MM.1S (cell line): ENCODE data around the gene C10orf90.

ENCODE experiments used
- EZH2 ChIP-seq: fragments of 300-600 bp; sonication (generic); optimal IDR thresholded peaks from 2 replicates; pipeline ENCODE3; 2017; ENCODE audit warnings: low read depth, mild to moderate bottlenecking, antibody characterized with exemption, low read length, mixed read lengths
- EZH2phosphoT487 ChIP-seq: fragments of 300-600 bp; sonication (generic); IDR thresholded peaks from 2 replicates; pipeline ENCODE4 v1.6.1; 2018; ENCODE audit warnings: antibody characterized with exemption, low read length
- TF ChIP-seq, protein P1 (sequence below): fragments of 300-600 bp; sonication (generic); IDR thresholded peaks from 2 replicates; pipeline ENCODE4 v1.5.1; 2016; ENCODE audit warnings: antibody characterized with exemption, low read length, mixed read lengths

DNA sequence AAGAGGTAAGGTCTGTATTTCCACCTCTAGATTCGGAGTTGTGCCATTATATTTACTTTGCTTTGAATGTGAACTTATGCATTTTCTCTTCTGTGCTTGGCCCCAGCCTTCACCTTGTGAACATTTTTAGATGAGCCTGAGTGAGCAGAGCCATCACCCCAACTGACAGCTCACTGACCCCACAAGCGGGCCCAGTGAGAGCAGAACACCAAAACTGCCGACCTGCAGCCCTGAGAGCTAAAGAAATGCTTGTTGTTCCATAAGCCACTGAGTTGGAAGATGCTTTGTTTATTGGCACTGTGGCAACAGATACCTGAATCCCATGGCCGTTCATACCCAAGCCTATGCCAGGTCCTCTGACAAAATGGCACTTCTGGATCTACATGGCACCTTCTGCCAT is 37.8 kb downstream of the C10orf90 start:
- TF ChIP-seq EZH2 (no peak), EZH2phosphoT487 (no peak)
- TF ChIP-seq, protein P1, sequence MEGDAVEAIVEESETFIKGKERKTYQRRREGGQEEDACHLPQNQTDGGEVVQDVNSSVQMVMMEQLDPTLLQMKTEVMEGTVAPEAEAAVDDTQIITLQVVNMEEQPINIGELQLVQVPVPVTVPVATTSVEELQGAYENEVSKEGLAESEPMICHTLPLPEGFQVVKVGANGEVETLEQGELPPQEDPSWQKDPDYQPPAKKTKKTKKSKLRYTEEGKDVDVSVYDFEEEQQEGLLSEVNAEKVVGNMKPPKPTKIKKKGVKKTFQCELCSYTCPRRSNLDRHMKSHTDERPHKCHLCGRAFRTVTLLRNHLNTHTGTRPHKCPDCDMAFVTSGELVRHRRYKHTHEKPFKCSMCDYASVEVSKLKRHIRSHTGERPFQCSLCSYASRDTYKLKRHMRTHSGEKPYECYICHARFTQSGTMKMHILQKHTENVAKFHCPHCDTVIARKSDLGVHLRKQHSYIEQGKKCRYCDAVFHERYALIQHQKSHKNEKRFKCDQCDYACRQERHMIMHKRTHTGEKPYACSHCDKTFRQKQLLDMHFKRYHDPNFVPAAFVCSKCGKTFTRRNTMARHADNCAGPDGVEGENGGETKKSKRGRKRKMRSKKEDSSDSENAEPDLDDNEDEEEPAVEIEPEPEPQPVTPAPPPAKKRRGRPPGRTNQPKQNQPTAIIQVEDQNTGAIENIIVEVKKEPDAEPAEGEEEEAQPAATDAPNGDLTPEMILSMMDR = no peak
